Colon (tissue), 2 donors: ENCODE data around the gene TRPM2.
A peak's percentile ranks its signal among the peaks of the same experiment; 100 is the strongest.
"Not testable (repeated sequence)": the region's sequence is repeated elsewhere in the genome, so short reads cannot be mapped to it uniquely, and the experiment has no call there.

Experiments
- FAIRE-seq: peaks from 2 replicates; lab custom pipeline; 2012; peaks lifted over from hg19 to GRCh38; lab: Jason Lieb, UNC
- donor health status: control.
- donor health status: control.

Gene TRPM2

DNA sequence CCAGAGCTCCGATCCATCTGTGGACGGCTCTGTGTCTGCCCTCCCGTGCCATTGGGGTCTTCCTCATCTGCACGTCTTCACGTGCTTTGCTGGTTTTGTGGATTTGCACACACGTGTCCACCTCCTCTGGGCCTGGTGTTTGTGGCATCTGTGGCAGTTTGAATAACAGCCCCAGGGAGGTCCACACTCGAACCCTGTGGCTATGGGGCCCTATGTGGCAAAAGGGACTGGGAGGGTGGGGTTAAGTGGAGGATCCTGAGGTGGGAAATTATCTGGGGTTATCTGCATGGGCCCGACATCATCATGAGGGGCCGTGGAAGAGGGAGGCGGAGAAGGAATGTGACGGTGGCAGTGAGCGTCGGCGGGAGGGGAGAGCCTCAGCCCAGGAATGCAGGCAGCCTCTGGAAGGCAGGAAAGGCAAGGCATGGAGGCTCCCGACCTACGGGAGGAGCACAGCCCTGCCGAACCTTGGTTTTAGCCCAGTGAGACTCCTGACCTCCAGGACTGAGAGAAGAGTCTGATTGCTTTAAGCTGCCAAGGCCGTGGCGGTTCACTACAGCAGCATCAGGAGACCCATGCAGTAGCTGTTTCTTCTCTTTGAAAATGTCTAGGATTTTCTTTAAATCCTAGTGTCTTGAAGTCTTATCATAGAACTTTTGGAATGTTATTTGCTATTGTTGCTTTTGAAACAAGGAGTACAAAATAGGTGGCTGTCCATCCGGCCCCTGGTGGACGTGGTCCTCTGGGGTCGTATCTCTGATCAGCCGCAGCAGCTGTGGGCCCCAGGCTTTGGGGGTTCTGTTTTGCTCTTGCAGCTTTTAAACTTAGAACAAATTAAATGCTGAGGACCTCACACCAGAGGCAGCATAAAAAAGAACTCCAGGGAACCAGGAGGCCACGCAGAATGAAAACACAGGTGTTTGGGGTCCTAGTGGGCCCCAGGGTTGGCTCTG is 61.9 kb downstream of the TRPM2 start:
- no peak for FAIRE-seq

DNA sequence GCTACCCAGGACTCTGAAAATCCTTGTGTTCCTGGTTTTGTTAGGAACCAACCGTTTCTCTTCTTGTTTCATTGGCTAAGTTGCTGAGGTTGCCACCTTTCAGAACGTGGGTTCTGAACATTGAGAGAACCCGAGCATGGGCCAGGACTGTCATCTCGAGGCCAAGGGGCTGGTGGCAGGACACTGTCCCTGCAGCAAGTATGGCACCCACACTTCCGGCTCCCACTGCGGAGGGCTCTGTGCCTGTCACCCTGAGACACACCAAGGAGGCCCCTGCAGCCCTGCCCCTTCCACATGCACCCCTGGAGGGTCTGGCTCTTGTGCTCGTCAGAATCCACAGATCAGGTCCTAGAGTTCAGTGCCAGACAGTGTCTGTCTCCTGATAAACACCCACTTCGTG is 62.8 kb downstream of the TRPM2 start:
- no peak for FAIRE-seq

DNA sequence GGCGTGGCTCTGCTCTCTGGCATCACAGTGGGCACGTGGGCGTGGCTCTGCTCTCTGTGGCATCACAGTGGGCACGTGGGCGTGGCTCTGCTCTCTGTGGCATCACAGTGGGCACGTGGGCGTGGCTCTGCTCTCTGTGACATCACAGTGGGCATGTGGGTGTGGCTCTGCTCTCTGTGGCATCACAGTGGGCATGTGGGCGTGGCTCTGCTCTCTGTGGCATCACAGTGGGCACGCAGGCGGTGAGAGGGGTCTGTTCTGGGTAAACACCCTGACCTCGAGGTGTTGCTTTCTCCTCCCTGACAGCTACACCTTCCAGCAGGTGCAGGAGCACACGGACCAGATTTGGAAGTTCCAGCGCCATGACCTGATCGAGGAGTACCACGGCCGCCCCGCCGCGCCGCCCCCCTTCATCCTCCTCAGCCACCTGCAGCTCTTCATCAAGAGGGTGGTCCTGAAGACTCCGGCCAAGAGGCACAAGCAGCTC is 64.2 kb downstream of the TRPM2 start:
- not testable (repeated sequence) for FAIRE-seq

DNA sequence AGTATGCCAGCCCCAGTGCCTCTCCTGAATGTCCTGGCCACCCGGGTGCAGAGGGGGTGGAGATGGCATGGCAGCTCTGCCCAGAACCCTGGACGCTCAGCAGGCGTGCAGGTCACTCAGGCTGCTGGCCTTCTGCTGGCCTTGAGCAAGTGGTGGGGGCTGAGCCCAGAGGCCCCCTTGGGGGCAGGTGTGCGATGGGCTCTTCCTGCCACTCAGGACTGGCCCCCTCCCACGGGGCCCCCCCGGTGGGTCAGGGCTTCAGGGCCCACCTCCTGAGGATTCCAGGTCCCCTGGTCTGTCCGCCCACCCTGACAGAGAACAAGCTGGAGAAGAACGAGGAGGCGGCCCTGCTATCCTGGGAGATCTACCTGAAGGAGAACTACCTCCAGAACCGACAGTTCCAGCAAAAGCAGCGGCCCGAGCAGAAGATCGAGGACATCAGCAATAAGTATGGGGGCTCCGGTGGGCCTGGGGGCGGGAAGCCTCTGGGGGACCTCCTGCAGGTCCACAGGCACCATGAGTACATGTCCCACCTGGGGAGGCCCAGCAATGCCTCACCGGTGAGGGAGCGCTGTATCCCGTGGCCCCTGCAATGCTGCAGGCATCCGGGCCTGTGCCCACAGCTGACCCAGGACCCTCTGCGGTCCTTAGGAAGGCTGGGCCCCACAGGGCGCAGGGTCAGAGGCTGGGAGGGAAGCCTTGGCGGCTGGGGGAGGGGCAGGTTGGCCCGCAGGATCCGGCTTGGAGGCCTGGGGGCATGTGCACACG is 64.9 kb downstream of the TRPM2 start:
- FAIRE-seq = no peak

DNA sequence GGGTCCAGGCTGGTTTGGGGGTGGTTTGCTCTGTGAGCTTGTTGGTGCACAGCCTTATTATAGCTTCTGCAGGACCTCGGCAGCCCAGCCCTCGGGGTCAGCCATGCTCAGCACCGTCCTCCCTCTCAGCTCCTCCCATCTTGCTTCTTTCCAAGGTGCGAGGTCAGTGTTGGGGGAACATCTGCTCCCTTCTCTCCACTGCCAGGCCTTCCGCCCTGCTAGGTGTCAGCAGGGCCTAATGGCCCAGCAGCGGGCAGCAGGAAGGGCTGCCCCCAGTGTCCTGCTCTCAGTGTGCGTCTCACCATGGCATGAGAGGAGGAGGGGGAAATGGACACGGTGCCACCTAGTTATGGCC is 65.4 kb downstream of the TRPM2 start:
- no peak for FAIRE-seq

DNA sequence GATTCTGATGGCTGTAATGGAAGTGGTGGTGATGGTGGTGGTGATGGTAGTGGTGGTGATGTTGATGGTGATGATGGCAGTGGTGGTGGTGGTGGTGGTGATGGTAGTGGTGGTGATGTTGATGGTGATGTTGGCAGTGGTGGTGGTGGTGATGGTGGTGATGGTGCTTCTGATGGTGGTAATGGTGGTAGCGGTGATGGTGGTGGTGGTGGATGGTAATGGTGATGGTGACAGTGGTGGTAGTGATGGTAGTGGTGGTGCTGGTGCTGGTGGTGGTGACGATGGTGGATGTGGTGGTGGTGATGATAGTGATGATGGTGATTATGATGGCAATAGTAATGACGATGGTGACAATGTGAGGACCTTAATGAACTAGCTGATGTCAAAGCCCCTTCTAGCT is 66.3 kb downstream of the TRPM2 start:
- no peak for FAIRE-seq

DNA sequence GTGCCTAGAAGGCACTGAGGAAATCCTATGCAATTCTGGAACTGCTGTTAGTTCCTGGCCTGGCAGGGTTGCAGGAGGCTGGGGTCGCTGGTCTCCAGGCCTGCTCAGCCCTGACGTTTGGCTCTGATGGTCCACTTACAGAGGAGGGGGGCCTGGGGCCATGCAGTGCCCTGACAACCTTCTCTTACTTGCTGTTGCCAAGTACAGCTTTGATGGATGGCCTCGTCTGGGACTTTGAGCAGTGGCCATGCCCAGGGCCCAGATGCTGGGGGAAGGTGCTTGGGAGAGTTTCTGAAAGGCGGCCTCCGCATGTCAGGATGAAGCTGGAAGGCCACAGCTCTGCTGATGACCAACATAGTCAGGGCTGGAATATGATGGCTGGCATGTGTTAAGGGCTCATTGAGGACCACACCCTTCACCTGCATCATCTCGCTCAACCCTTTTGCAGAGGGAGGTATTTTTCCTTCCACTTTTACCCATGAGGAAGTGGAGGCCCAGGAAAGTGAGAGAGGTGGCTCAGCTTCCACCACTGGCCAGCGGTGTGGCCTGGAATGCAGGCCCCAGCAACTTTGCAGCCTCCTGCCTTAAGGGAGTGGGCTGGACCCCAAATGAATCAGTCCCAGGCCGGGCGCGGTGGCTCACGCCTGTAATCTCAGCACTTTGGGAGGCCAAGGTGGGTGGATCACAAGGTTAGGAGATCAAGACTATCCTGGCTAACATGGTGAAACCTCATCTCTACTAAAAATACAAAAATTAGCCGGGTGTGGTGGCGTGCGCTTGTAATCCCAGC is 67.2 kb downstream of the TRPM2 start:
- no peak for FAIRE-seq

DNA sequence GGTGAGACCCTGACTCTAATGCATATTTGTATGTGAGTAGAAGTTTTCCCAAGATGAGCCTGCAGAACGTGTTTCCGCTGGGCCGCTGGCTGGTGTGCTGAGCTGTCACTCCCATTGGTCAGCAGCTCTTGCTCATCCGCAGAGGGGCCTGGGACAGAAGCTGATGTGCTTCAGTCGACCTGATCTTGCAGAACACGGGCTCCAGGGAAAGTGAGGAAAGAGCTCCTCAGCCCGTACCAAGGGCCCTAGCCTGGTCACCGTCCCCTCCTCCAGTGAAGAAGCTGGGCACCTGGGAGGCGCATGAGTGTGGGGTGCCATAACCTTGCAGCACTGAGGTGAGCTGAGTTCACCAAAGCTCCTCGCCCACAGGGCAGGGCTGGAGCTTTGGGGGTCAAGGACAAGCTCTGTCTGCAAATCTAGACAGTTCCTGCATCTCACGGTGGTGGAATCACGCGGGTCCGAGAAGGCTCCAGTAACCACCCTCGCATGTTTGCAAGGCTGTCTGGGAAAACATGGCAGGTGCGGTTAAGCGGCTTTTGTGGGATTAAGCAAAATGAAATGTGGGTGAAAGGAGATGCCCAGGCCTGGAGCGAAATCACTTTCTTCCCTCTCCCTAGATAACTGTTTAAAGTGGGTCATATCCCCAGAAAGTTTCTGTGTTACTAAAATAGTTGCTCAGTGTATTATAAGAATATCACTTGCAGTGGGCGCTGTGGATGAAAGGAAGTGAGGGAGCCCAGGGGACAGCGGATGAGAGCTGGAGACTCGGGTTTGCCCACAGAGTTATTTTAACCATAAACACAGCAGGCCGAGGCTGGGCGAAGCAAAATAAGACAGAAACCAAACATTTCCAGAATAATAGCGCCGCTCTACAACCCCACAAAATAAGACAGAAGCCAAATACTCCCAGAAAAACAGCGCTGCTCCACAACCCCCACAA is 68.8 kb downstream of the TRPM2 start:
- FAIRE-seq = no peak

DNA sequence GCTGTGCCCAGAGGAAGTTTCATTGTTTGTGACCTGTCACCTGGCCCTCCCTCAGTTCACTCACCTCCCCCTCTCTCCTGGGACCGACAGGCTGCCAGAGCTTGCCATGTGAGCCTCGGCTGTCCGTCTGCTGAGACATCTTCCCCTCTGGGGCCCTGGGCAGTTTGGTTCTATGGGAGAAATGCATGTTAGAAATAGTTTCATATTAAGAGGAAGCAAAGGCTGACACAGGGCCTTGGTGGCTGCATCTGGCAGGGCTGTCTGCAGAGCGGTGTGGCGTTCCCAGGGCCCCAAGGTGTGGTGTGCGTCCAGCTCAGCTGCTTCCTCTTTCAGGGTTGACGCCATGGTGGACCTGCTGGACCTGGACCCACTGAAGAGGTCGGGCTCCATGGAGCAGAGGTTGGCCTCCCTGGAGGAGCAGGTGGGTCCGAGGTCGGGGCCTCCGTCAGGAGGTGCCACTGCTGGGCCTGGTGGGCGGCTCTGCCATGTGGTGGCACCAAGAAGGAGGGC is 69.9 kb downstream of the TRPM2 start:
- no peak for FAIRE-seq

DNA sequence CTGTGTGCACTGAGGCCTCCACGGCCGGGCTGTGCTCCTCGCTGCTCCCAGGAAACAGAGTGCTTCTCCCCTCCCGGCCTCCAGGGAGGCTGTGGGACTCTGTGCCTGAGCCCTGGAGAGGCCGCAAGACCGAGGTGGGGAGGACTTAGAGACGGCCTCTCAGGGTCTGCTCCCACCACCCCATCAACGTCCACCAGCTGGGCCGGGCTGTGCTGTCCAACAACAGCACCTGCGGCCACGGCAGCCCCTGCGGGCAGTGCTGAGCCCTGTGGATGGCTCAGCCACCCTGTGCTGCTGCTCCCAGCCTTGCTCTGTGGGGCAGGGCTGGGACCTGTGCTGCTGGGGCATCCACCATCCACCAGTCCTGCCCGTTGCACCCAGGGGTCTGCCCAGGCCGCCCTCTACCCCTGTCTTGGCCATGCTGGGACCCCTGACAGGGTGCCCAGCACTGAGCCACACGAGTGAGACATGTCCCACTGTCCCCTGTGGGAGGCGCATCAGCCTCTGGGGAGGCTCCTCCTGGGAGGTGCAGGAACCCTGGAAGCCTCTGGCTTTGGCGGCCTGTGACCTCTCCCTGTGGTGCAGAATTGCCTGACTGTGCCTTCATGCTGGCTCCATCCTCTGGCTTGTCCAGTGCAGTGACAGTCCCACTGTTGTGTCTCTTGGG is 70.7 kb downstream of the TRPM2 start:
- no peak for FAIRE-seq

DNA sequence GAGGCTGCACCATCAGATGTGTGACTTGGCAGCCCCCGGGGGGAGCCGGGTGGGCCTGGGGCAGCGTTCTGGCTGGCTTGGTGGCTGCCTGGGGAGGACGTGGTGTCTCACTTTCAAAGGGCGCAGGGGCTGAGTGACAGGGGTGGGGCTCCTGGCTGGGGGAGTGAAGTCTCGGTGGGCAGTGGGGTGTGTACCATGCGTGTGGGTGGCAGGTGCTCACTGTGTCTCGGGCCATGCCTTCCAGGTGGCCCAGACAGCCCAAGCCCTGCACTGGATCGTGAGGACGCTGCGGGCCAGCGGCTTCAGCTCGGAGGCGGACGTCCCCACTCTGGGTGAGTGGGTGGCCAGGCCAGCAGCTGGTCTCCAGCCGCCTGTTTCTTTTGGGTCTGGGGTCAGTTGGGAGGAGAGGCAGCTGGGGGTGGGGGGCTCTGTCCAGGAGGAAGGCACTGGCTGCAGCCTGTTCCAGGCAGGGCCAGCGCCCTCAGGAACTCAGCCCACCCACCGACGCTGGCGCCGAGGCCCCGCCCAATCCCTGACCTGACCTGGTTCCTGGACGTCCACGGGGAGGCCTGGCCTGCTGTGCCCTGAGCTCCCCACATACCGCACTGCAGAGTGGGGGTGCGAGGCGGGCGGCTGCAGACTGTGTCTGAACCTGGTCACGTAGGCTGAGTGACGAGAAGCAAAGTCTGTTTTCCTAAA is 71.3 kb downstream of the TRPM2 start:
- FAIRE-seq = no peak

DNA sequence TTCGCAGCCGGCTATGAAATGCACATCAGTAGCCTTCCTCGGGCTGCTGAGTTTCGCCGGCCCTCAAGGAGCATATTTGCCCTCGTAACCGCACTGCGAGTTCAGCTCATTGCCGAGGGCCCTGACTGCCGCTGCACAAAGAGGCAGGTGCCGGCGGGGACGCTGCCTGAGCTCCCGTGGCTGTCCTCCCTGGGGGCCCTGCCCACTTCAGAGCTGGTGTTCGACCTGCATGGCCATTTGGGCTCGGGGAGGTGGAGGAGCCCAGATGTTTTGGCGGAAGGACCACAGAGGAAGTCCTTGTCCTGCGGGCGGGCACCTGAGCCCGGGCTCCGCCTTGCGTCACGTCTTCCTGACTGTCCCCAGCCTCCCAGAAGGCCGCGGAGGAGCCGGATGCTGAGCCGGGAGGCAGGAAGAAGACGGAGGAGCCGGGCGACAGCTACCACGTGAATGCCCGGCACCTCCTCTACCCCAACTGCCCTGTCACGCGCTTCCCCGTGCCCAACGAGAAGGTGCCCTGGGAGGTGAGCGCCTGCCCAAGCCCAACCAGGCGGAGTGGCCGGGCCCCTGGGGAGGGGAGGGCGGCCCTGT is 72.0 kb downstream of the TRPM2 start:
- no peak for FAIRE-seq

DNA sequence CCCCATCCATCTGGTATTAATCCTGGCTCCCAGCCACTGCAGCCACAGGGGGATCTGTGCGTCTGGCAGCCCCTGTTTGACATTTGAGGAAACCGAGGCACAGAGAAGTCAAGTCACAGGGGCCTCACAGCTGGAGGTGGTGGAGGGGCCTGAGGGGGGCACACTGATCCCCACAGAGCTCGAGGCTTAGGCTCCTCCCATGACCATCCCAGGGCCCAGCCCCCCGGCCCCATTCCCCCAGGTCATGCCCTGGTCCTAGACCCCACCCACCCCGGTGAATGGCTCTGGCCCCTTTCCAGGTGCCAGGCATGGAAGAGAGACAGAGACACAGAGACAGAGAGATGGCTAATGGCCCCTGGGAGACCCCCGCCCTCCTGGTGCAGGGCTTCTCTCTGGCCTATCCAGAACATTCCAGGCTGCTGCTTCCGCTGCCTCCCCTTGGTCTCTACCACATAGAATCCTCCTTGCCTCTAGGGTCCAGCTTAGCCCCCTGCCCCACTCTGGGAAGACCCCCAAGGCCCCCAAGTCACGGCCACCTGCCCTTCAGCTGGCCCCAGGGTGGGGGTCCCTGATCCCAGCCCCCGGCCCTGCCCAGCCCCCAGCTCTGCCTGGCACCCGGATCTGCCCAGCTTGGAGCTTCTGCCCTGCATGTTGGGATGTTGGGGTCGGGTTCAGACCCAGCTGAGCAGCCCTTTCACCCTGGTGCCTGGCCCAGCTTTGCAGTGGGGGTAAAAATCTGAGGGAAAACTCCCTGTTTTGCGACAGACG is 72.7 kb downstream of the TRPM2 start:
- no peak for FAIRE-seq

DNA sequence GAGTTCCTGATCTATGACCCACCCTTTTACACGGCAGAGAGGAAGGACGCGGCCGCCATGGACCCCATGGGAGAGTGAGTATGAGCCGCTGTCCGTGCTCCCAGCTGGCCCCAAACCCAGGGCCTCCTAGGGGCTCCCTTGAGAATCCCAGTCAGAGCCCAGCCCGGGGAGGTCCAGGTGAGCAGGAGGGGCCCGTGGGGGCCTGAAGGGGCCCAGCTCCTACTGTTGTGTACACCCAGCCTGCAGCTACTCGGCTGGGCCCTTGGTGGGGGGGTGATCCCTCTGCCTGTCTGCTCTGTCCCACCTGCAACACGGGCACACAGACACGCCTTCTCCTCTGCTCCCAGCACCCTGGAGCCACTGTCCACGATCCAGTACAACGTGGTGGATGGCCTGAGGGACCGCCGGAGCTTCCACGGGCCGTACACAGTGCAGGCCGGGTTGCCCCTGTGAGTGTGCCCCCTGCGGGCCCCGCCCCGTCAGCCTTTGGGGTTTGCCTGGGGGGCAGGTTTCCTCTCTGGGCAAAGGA is 73.3 kb downstream of the TRPM2 start:
- FAIRE-seq = no peak

DNA sequence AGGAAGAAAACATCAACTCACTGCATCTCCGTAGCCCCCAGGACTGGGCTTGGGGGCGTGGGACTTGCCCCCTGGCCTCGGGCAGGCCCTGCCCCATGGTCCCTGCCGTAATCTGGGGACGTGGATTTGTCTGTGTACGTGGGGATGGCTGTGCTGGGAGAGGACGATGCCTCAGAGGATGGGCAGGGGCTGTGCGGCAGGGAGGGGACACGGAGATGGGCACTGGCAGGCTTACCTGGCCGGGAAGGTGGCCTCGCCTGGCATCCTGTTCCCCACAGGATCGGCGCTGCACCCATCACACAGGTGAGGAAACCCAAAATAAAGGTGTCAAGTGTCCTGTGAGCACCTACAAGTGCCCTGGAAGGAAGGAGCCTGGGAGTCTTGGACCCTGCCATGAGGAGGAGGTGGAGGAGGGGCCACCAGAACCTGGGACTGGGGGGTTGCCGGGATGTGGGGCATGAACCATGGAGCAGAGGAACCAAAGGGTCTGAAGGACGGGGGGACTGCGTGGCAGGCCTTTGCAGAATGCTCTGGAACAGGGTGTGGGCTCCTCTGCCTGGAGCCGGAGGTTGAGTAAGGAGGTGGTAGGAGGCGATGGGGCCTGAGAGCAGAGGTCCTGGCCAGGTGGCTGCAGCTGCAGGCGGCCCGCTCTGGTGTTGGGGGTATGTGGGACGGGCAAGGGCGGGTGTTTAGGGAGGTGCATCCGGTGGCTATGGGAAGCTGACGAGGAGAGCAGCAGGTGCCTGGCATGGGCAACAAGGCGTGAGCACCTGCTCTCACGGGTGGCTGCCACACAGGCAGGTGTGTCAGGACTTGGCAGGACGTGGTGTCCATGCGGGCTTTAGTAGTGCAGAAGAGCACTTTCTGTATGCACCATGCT is 74.1 kb downstream of the TRPM2 start:
- no peak for FAIRE-seq

DNA sequence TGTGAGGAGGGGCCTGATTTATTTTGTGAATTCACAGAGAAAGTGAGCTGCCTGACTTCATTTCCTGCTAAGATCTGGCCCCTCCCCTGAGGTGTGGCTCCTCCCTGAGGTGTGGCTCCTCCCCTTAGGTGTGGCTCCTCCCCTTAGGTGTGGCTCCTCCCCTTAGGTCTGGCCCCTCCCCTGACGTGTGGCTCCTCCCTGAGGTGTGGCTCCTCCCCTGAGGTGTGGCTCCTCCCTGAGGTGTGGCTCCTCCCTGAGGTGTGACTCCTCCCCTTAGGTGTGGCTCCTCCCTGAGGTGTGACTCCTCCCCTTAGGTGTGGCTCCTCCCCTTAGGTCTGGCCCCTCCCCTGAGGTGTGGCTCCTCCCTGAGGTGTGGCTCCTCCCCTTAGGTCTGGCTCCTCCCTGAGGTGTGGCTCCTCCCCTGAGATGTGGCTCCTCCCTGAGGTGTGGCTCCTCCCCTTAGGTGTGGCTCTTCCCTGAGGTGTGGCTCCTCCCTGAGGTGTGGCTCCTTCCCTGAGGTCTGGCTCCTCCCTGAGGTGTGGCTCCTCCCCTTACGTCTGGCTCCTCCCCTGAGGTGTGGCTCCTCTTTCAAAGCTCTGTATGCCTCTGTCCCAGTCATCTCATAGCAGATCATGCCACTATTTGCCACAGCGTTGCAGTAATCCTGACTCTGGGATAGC is 75.0 kb downstream of the TRPM2 start:
- FAIRE-seq = peak; percentile 28

DNA sequence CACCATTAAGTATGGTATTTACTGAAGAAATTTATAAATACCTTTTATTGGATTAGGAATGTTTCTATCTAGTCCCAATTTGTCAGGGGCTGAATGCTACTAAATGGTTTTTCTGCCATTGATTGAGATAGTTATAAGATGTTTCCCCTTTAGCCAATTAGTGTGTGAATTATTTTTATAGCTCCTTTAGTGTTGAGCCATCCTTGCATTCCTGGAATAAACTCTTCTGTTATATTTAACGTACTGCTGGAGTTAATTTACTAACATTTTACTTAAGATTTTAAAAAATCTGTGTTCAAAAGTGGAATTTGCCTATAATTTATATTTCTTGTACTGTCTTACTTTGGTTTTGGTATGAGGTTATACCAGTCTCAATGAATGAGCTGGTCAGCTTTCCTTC is 76.5 kb downstream of the TRPM2 start:
- FAIRE-seq = no peak
